CD4-positive, CD25-positive, alpha-beta regulatory T cell (primary cell): ENCODE measurements around the gene KRT33B. TPM values are rescaled to one million over a fixed set of nuclear protein-coding genes. Genes with fewer than 3 reads are reported as not detected.
A peak's percentile ranks its signal among the peaks of the same experiment; 100 is the strongest.

Source experiments
- ATAC-seq, 2 donors: fragments of 150-1000 bp; cut with Tn5 transposase; one replicate each; pipeline ENCODE4 v1.10.0; 2021; ENCODE audit warnings: low read depth in 2 of 2, moderate number of reproducible peaks in 2 of 2, moderate library complexity in 1 of 2
- DNase-seq, 3 donors: peaks; one replicate each; pipeline versions ENCODE4 v3.0.0 to v3.0.0-alpha.2; 2012 to 2022; ENCODE audit warnings: mixed read lengths in 1 of 3
- H3K27ac ChIP-seq: one replicate; pipeline ENCODE4 v1.7.0; 2013; ENCODE audit warnings: mild to moderate bottlenecking, low read length; ENCODE audit not compliant: insufficient read depth, poor library complexity, severe bottlenecking
- H3K27me3 ChIP-seq: one replicate; pipeline ENCODE4 v1.7.0; 2013; ENCODE audit warnings: low read length; ENCODE audit not compliant: control insufficient read depth, insufficient read depth
- H3K36me3 ChIP-seq: one replicate; pipeline ENCODE4 v1.7.0; 2013; ENCODE audit warnings: mild to moderate bottlenecking, low read length, moderate library complexity; ENCODE audit not compliant: control insufficient read depth, insufficient read depth
- H3K4me1 ChIP-seq: 2 replicates; pipeline ENCODE4 v1.7.0; 2013; ENCODE audit warnings: mild to moderate bottlenecking, low read length; ENCODE audit not compliant: insufficient read depth, control insufficient read depth, poor library complexity, severe bottlenecking
- H3K4me3 ChIP-seq: one replicate; pipeline ENCODE4 v1.7.0; 2013; ENCODE audit warnings: low read depth, mild to moderate bottlenecking, low read length, moderate library complexity
- H3K9me3 ChIP-seq, 2 experiments: 1 replicate in 1 of 2; 2 replicates in 1 of 2; pipeline ENCODE4 v1.7.0; 2013; ENCODE audit warnings: low read length in 2 of 2, mild to moderate bottlenecking in 1 of 2, moderate library complexity in 1 of 2; ENCODE audit not compliant: control insufficient read depth in 2 of 2
- H3K27ac Mint-ChIP-seq, 3 donors: one replicate each; pipeline ENCODE4 v1.8.0; 2020 to 2022; ENCODE audit warnings: mild to moderate bottlenecking in 3 of 3, mixed read lengths in 3 of 3, moderate library complexity in 2 of 3
- H3K27me3 Mint-ChIP-seq: one replicate; pipeline ENCODE4 v1.8.0; 2022; ENCODE audit warnings: mild to moderate bottlenecking, mixed read lengths
- H3K36me3 Mint-ChIP-seq: one replicate; pipeline ENCODE4 v1.8.0; 2020; ENCODE audit warnings: mixed read lengths
- H3K4me1 Mint-ChIP-seq, 4 donors: one replicate each; pipeline ENCODE4 v1.8.0; 2020 to 2022; ENCODE audit warnings: mixed read lengths in 4 of 4, mild to moderate bottlenecking in 1 of 4
- H3K4me3 Mint-ChIP-seq, 4 donors: one replicate each; pipeline ENCODE4 v1.8.0; 2020 to 2022; ENCODE audit warnings: mild to moderate bottlenecking in 4 of 4, mixed read lengths in 4 of 4, moderate library complexity in 3 of 4
- H3K9me3 Mint-ChIP-seq, 7 donors: one replicate each; pipeline ENCODE4 v1.8.0; 2020 to 2022; ENCODE audit warnings: mixed read lengths in 7 of 7, mild to moderate bottlenecking in 3 of 7, moderate library complexity in 2 of 7
- polyA plus RNA-seq, 4 donors: library from polyadenylated mRNA; unstranded; fragments of 300-500 nt; fragmentation: Illumina TruSeq; gene quantifications; one replicate each; pipeline ENCODE4 v1.2.3, GENCODE V29; 2021
- total RNA-seq: library from RNA; stranded (reverse); gene quantifications from one replicate; pipeline ENCODE4 v1.2.3, GENCODE V29; 2022

KRT33B gene
- total and polyA plus RNA-seq, 5 donors from 2014 or later, result not detected

- Histone ChIP-seq H3K27me3 (no peaks in the 10 kb centered on the region), H3K27ac (no peak overlapping the region), H3K4me1 (peaks cover 5% of the 10 kb centered on the region), H3K4me3 (no peak overlapping the region), H3K9me3 (no peaks in the 10 kb centered on the region), H3K36me3 (no peaks in the 10 kb centered on the region)
- no peak for ATAC-seq
- DNase-seq, result no peak
- H3K27ac Mint-ChIP-seq, result peak overlapping the region in 2 of 3 donors; percentile 32 to 43
- H3K4me3 Mint-ChIP-seq, result no peak overlapping the region
- no peaks in the 10 kb centered on the region for H3K9me3 Mint-ChIP-seq
- peaks cover under 1 to 21% (median 5%) of the 10 kb centered on the region in 4 donors for H3K4me1 Mint-ChIP-seq
- H3K27me3 Mint-ChIP-seq, result no peaks in the 10 kb centered on the region
- H3K36me3 Mint-ChIP-seq, result no peaks in the 10 kb centered on the region
Measured at GRCh38 chr17:41327411-41328120, 42.0 kb downstream of the KRT33B start.

- Histone ChIP-seq H3K36me3 (no peaks in the 10 kb centered on the region), H3K9me3 (no peaks in the 10 kb centered on the region), H3K27ac (no peak overlapping the region), H3K4me1 (peaks cover 11% of the 10 kb centered on the region), H3K4me3 (no peak overlapping the region), H3K27me3 (no peaks in the 10 kb centered on the region)
- no peak for DNase-seq
- Mint-ChIP-seq H3K36me3 (no peaks in the 10 kb centered on the region), H3K4me1 (peaks cover 4 to 31% (median 12%) of the 10 kb centered on the region in 4 donors), H3K4me3 (no peak overlapping the region), H3K9me3 (no peaks in the 10 kb centered on the region), H3K27me3 (no peaks in the 10 kb centered on the region), H3K27ac (peak overlapping the region; percentile 25 to 32 (median 32))
- no peak for ATAC-seq
Measured at GRCh38 chr17:41326173-41327145, 43.2 kb downstream of the KRT33B start.

- peaks cover 11% of the 10 kb centered on the region for H3K4me1 ChIP-seq
- Mint-ChIP-seq H3K27ac (peak overlapping the region in 1 of 3 donors; percentile 25), H3K4me3 (no peak overlapping the region), H3K9me3 (peaks cover 0 to 1% (median 0%) of the 10 kb centered on the region in 7 donors), H3K27me3 (no peaks in the 10 kb centered on the region), H3K4me1 (peaks cover 2 to 36% (median 12%) of the 10 kb centered on the region in 4 donors), H3K36me3 (no peaks in the 10 kb centered on the region)
- no peak overlapping the region for H3K4me3 ChIP-seq
- H3K36me3 ChIP-seq, result no peaks in the 10 kb centered on the region
- H3K27ac ChIP-seq, result no peak overlapping the region
- DNase-seq (no peak), ATAC-seq (no peak)
- no peaks in the 10 kb centered on the region for H3K9me3 ChIP-seq
- H3K27me3 ChIP-seq, result no peaks in the 10 kb centered on the region
Measured at GRCh38 chr17:41325611-41326010, 44.0 kb downstream of the KRT33B start.

GRCh38 chr17:41325126-41325525 lies 44.5 kb downstream of the KRT33B start:
- Histone ChIP-seq H3K27me3 (no peaks in the 10 kb centered on the region), H3K4me1 (peaks cover 11% of the 10 kb centered on the region), H3K4me3 (no peak overlapping the region), H3K36me3 (no peaks in the 10 kb centered on the region), H3K27ac (no peak overlapping the region), H3K9me3 (no peaks in the 10 kb centered on the region)
- H3K4me3 Mint-ChIP-seq, result no peak overlapping the region
- no peak for ATAC-seq
- H3K27ac Mint-ChIP-seq, result peak overlapping the region in 1 of 3 donors; percentile 55
- DNase-seq, result no peak
- H3K27me3 Mint-ChIP-seq, result no peaks in the 10 kb centered on the region
- H3K36me3 Mint-ChIP-seq, result no peaks in the 10 kb centered on the region
- peaks cover 0 to 6% (median 0%) of the 10 kb centered on the region in 7 donors for H3K9me3 Mint-ChIP-seq
- peaks cover 2 to 39% (median 13%) of the 10 kb centered on the region in 4 donors for H3K4me1 Mint-ChIP-seq

- peaks cover 0 to 10% (median 2%) of the 10 kb centered on the region in 7 donors for H3K9me3 Mint-ChIP-seq
- DNase-seq, result peak in 1 of 3 donors; percentile 19
- H3K36me3 Mint-ChIP-seq, result peaks cover 2% of the 10 kb centered on the region
- Histone ChIP-seq H3K36me3 (no peaks in the 10 kb centered on the region), H3K9me3 (no peaks in the 10 kb centered on the region), H3K4me1 (peaks cover 11% of the 10 kb centered on the region), H3K27me3 (no peaks in the 10 kb centered on the region), H3K27ac (no peak overlapping the region), H3K4me3 (no peak overlapping the region)
- no peaks in the 10 kb centered on the region for H3K27me3 Mint-ChIP-seq
- peak overlapping the region in 1 of 3 donors; percentile 83 for H3K27ac Mint-ChIP-seq
- no peak overlapping the region for H3K4me3 Mint-ChIP-seq
- peaks cover 2 to 38% (median 15%) of the 10 kb centered on the region in 4 donors for H3K4me1 Mint-ChIP-seq
- no peak for ATAC-seq
Measured at GRCh38 chr17:41324180-41325075, 45.2 kb downstream of the KRT33B start.

- peaks cover 11% of the 10 kb centered on the region for H3K4me1 ChIP-seq
- H3K4me3 ChIP-seq, result no peak overlapping the region
- H3K27me3 ChIP-seq, result no peaks in the 10 kb centered on the region
- Mint-ChIP-seq H3K4me1 (peaks cover 2 to 36% (median 15%) of the 10 kb centered on the region in 4 donors), H3K36me3 (peaks cover 3% of the 10 kb centered on the region), H3K9me3 (peaks cover 0 to 12% (median 3%) of the 10 kb centered on the region in 7 donors), H3K4me3 (no peak overlapping the region), H3K27me3 (no peaks in the 10 kb centered on the region), H3K27ac (peak overlapping the region; percentile 14 to 85 (median 76))
- H3K36me3 ChIP-seq, result no peaks in the 10 kb centered on the region
- DNase-seq (no peak), ATAC-seq (no peak)
- H3K27ac ChIP-seq, result no peak overlapping the region
- H3K9me3 ChIP-seq, result no peaks in the 10 kb centered on the region
Measured at GRCh38 chr17:41322903-41323895, 46.4 kb downstream of the KRT33B start.
